UCSD-AML1 (cell line): ENCODE data around the gene ZNF556.
"Not testable (repeated sequence)": the region's sequence is repeated elsewhere in the genome, so short reads cannot be mapped to it uniquely, and the experiment has no call there.

Experiments used
- DNase-seq: peaks from one replicate; lab custom pipeline; 2025; ENCODE audit not compliant: unreplicated experiment; lab: John Stamatoyannopoulos, UW

ZNF556 gene

DNA sequence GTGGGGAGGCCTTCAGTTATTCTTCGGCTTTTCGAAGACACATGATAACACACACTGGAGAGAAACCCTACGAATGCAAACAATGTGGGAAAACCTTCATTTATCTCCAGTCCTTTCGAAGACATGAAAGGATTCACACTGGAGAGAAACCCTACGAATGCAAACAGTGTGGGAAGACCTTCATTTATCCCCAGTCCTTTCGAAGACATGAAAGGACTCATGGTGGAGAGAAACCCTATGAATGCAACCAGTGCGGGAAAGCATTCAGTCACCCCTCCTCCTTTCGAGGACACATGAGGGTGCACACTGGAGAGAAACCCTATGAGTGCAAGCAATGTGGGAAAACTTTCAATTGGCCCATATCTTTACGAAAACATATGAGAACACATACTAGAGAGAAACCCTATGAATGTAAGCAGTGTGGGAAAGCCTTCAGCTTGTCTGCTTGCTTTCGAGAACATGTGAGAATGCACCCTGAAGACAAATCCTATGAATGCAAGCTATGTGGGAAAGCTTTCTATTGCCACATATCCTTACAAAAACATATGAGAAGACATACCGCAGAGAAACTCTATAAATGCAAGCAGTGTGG lies 14.0 kb upstream of the ZNF556 start:
- no peak for DNase-seq

DNA sequence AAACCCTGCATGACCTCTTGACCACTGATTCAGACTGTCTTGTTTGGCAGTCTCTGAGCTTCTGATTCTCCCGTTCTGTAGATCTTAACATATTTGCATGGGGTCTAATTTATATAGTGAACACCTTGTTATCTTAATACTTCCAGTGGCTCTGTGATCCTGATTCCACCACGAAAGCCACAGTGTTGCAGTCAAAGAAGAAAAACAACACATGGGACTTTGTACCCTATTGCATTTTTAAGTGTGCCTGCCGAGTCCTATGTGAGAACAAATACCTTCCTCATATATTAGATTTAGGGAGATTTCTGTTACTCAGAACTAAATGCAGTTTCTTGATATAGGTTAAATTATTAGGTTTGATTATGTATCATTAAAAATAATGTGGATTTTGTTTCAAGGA lies 12.3 kb upstream of the ZNF556 start:
- no peak for DNase-seq

DNA sequence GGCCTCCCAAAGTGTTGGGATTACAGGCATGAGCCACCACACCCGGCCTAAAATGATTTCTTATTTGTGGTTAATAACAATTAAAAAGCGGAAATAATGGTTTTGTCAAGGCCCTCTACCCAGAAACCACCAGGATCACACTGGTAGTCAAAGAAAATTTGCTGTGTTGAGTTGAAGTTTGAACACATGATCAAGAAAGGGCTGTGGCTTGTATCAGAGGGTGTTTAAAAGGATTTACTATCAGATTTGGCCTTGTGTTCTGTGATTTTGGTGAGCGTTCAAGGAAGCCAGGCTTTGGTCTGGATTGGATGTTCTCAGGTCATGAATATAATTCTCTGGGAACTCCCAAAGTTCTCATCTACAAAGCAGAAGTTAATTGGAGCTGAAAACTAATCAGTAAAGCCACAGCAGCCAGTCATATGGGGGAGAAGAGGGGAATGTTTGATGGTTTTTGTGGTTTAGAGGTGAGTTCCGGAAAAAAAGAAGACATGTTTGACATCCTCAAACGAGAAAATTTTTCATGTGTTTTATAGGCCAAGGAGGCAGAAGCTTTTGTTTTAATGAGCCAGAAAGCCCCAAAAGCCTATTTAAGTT lies 10.6 kb upstream of the ZNF556 start:
- no peak for DNase-seq

- no peak for DNase-seq
Measured at GRCh38 chr19:2858864-2859263, 8.3 kb upstream of the ZNF556 start.

DNA sequence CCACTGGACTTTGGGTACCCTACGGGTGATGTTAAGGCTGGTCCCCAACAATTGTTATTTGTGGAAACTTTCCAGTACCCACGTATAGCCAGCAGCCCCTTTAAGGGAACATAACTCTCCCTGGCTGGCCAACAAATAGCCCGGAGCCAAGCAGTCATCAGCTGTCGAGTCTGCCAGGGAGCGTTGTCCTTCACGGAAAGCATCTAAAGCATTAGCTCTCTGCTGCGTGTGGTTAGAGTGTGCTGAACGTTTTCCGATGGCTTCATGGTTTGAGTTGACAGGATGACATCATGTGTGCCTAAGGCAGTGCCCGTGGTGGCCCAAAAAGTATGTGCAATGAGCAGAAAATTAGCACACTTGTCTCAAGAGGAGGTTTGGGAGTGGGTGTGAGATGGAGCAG lies 3.3 kb upstream of the ZNF556 start:
- no peak for DNase-seq

DNA sequence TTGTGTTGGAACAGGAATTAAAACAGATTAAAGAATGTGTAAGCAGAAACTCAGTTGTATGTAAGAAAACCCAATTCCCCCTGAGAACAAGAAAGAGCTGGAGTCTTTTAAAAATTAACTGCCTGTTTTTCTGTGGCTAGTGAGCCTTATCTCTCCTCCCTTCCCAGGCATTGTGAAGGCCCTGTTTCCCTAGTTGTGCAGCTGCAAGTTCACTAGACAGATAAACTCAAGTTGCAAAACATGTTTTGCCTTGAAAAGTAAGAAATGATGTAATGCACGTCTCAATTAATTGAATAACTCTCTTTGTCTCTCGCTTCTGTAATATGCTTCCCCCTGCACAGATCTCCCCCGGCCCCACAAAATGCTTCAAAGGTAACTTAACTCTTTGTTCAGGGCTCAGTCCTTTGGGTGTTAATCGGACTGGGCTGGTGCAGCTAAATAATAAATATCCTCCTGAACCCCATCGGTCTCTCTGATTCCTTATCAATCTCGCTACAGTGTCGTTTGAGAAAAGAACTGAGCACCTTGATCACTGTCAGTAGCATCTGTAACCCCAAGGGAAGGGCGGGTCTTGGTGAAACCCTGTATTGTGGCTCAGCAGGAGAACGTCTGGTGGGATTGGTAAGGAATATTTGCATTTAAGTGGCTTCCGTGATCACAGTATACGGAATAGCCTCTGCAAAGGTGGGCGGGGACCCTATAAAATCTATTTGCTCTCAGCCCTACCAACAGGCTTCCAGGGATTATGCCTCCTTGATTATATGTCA lies 1.6 kb upstream of the ZNF556 start:
- no peak for DNase-seq

GRCh38 chr19:2866495-2867024 lies 575 bp upstream of the ZNF556 start:
- no peak for DNase-seq

DNA sequence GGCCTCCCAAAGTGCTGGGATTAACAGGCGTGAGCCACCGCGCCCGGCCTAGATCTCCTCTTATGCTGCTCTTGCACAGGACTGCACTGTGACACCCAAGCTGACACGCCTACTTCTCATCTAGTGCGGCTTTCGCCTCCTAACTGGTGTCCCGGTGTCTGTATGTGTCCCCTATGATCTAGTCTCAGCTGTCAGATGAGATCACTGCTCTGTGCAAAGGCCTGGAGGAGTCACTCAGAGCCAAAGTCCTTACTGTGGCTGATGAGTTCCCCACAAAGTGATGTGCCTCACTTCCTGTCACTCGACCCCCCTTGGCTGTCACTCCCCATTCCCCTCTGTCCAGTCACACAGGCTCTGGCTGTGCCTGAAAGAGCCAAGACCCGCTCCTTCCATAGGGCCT lies 2.5 kb downstream of the ZNF556 start:
- DNase-seq = no peak

GRCh38 chr19:2872175-2872574 lies 5.0 kb downstream of the ZNF556 start:
- peak; percentile 24 for DNase-seq

GRCh38 chr19:2877398-2878331 lies 10.5 kb downstream of the ZNF556 start:
- no peak for DNase-seq

GRCh38 chr19:2883686-2884439 lies 16.7 kb downstream of the ZNF556 start:
- DNase-seq = no peak

DNA sequence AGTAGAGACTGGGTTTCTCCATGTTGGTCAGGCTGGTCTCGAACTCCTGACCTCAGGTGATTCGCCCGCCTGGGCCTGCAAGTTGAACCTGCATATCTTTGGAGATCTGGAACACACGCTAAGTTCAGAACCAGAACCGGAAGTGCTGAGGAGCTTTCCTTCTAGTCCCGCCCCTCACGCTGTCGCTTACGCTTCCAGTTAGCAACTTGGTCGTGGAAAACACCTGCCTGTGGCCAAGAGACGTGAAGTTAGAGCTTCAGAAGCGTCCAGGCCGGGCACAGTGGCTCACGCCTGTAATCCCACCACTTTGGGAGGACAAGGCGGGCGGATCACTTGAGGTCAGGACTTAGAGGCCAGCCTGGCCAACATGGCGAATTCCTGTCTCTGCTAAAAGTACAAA lies 18.6 kb downstream of the ZNF556 start:
- DNase-seq = no peak

GRCh38 chr19:2887391-2887914 lies 20.3 kb downstream of the ZNF556 start:
- DNase-seq = peak; percentile 56

- DNase-seq = peak; percentile 85
Measured at GRCh38 chr19:2888731-2889224, 21.6 kb downstream of the ZNF556 start.

DNA sequence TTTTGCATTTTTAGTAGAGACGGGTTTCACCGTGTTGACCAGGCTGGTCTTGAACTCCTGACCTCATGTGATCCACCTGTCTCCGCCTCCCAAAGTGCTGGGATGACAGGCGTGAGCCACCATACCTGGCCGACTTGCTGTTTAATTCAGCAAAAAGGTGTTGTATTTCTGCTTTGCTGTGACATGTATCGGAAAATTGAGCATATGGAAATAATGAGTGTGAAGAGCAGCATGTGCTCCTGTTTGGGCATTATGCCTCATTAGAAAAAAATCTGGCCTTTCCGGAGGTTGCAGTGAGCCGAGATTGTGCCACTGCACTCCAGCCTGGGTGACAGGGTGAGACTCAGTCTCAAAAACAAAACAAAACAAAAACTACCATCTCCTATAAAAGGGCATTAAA lies 23.4 kb downstream of the ZNF556 start:
- not testable (repeated sequence) for DNase-seq

DNA sequence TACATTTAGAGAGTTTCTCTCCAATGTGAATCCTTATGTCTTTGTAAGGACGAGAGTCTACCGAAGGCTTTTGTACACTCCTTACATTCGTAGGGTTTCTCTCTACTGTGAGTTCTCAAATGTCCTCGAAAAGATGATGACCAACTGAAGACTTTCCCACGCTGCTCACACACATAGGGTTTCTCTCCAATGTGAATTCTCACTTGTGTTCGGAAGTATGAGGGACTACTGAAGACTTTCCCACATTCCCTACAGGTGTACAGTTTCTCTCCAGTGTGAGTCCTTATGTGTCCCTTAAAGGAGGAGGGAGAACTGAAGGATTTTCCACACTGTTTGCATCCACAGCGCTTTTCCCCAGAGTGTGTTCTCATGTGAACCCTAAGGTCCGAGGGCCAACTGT lies 29.6 kb downstream of the ZNF556 start:
- no peak for DNase-seq

DNA sequence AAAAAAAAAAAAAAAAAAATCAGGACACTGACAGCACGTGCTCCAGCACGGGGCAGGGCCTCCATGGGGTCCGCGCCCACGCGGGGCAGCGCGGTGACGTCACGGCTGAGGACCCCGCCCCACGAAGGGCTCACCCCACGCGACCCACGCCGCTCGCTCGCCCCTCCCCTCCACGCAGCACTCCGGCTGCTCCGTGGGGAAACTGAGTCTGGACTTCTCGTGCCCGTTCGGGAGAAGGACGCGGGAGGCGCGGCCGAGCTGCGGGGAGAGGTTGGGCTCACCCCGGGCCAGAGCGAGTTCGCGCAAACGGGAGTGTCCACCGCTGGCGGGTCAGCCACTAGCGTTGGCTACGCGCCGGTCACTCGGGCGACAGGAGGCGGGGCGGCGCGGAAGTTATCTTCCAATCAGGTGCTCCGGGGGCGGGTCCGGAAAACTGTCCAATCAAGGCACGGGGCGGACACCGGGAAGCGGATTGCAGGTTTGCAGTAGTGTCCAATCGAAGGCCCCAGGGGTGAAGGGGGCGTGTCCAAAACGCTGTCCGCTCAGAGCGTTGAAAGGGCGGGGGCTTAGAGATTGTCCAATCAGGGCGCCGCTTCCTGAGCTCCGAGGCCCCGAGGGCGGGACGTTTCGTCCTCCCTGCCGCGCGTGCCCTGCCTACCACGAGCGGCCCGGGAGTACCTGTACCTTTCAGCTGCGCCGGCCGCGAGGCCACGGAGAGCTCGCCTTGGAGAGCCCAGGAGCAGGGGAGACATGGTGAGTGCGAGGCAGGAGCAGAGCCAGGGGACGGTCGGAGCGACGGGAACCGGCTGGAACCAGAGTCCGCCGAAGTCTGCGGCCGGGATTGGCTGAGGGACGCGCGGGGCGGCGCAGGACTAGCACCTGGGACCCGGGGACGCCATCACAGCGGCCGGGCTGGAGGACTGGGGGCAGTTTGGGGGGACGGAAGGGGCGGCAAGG lies 33.4 kb downstream of the ZNF556 start, which contains the start of gene ZNF57:
TSS of gene ZNF57 (plus strand) at position 633 of the 957 bp plus-strand sequence. CDS start at position 751, 118 bp downstream.
- DNase-seq = peak; percentile 99

DNA sequence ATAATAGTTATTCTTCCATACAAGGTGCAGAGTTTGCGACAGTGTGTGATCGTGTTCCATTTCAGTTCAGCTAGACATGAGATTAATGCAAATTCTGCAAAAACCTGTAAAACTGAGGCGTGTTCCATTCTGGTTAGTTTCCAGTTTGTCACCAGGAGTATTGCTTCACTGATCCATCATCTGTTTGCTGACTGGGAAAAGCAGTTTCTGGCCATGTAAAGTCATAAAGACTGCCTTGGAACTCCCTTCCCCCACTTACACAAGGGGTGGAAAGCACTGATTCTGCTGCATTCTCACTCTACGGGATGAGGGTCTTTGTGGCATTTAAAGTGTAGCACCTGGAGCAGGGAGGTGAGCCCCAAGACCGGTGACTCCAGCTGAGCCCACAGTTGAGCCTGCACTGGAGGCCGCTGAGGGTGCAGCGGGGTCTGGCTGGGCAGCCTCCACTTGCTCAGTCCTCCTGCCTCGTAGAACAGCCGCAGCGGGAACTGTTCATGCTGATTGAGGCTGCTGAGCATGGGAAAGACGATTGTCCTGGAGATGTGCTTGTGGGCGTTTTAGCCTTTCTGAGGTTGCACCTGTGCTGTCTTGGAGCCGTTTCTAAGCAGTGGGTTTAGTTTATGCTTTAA lies 35.6 kb downstream of the ZNF556 start:
- no peak for DNase-seq
